Adrenal gland (tissue), 12 donors: ENCODE data around the gene CR1. TPM values are rescaled to one million over a fixed set of nuclear protein-coding genes. Genes with fewer than 3 reads are reported as not detected.
"Not testable (repeated sequence)": the region's sequence is repeated elsewhere in the genome, so short reads cannot be mapped to it uniquely, and the experiment has no call there.

Experiments
- DNase-seq, 7 donors: peaks; one replicate each; pipeline ENCODE4 v3.0.0-alpha.2; 2019 to 2020
- H3K27ac ChIP-seq, 5 donors: fragments of 200-600 bp; sonication (generic) in 4 of 5; 1 replicate in 3 of 5; 2 replicates in 2 of 5; pipeline versions ENCODE4 v1.5.1 to v1.8.0; 2016 to 2020; ENCODE audit warnings: mild to moderate bottlenecking in 1 of 5
- H3K27me3 ChIP-seq: fragments of 200-600 bp; 2 replicates; pipeline ENCODE4 v1.8.0; 2021
- H3K36me3 ChIP-seq, 2 donors: fragments of 200-600 bp; replicated peaks in 1 of 2; 1 replicate in 1 of 2; 2 replicates in 1 of 2; pipeline versions ENCODE4 v1.5.1 to v1.8.0; 2018 to 2022
- H3K4me1 ChIP-seq, 2 donors: fragments of 200-600 bp; replicated peaks in 1 of 2; 1 replicate in 1 of 2; 2 replicates in 1 of 2; pipeline versions ENCODE4 v1.5.1 to v1.8.0; 2018 to 2021
- H3K4me3 ChIP-seq, 4 donors: fragments of 200-600 bp; sonication (generic) in 3 of 4; one replicate each; pipeline ENCODE4 v1.5.1; 2016 to 2018
- H3K9me3 ChIP-seq, 3 donors: fragments of 200-600 bp; sonication (generic) in 1 of 3; replicated peaks in 1 of 3; 1 replicate in 2 of 3; 2 replicates in 1 of 3; pipeline versions ENCODE4 v1.5.1 to v1.8.0; 2016 to 2021
- POLR2A ChIP-seq, 2 donors: fragments of 450-650 bp; IDR thresholded peaks; one replicate each; pipeline ENCODE4 v1.6.1; 2017; ENCODE audit warnings: antibody characterized with exemption in 2 of 2, mild to moderate bottlenecking in 2 of 2, moderate library complexity in 1 of 2
- WGBS, 4 donors: extraction: QIAGEN DNeasy Blood & Tissue Kit in 2 of 4; methylation state at CpG; one replicate each; pipeline versions ENCODE4 v1.1.5 to v1.1.7; 2013 to 2017; 5-methylcytosine and 5-hydroxymethylcytosine counted together
- intact Hi-C, 2 donors: fragments of 100-400 bp; cut with DNase I; formaldehyde crosslinking; loops; one replicate each; pipeline versions ENCODE4 v1.14.1 to v1.15.0; 2022 to 2023
- polyA plus RNA-seq, 3 donors: library from polyadenylated mRNA; stranded (reverse); fragments of 200-250 nt in 2 of 3; fragments of 350-450 nt in 1 of 3; fragmentation: Illumina TruSeq in 1 of 3; extraction: RNeasy Lipid Tissue Mini Kit (QIAGEN cat#74804) in 1 of 3; gene quantifications; one replicate each; pipeline ENCODE4 v1.2.3, GENCODE V29; 2013 to 2014
- total RNA-seq, 9 donors: library from RNA; depleted of rRNA in 4 of 9; stranded (reverse); fragments of >200 nt in 4 of 9; fragments of 120-200 nt in 1 of 9; fragmentation: NEBNext Ultra II Directional in 1 of 9; extraction: Animal tissue kit (Norgen Biotek cat#: 25700) in 1 of 9; gene quantifications; one replicate each; pipeline versions ENCODE4 v1.1.0 to v1.2.4, GENCODE V29; 2013 to 2023
- TF ChIP-seq, protein P1 (sequence below), 6 experiments: fragments of 450-650 bp in 4 of 6; fragments of 200-600 bp in 2 of 6; sonication (generic) in 1 of 6; IDR thresholded peaks; 1 replicate in 5 of 6; 2 replicates in 1 of 6; pipeline versions ENCODE4 v1.5.1 to v1.8.0; 2016 to 2021; ENCODE audit warnings: antibody characterized with exemption in 6 of 6, mild to moderate bottlenecking in 2 of 6, moderate library complexity in 1 of 6
- donor health status: healthy with polysubstance abuse.
- donor health status: Bipolar disorder and iron deficiency.
- donor health status: DM: yes; HTN: yes; CAD: no.
- donor health status: DM: no; HTN: no; CAD: no.
- donor health status: DM: no; HTN: no; CAD: no.
- donor health status: DM: yes; HTN: yes; CAD: no.

The CR1 gene
- total and polyA plus RNA-seq, 12 donors = 0.30 to 35.5 (median 3.6) TPM

DNA sequence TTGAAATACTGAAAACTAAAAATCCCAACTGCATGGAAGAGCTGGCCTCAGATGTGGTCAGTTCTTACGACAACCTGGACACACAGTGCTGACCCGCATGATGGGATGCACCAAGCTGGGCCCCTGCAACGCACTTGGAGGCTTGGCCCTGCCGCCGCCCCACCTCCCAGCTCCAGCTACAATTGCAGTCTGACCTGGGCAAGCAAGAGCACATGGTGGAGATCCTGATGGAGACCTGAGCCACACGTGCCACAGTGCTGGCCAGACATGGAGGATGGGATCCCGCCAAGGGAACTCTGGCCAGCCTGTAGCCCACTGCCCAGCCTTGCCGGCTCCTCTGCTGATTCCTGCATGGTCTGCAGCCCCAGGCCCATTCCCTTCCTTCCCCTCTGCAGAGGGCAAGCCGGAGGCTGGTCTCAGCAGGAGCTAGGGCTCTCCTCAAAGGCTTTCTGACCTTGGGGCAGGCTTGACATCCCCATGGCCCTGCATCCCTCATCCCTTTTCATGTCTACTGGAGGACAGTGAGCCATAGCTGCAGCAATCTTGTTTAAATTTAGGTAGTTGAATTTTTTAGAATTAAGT is 163.0 kb downstream of the CR1 start:
- no peak for TF ChIP-seq POLR2A (IDR thresholded peaks at IDR 0.05)
- TF ChIP-seq, protein P1, sequence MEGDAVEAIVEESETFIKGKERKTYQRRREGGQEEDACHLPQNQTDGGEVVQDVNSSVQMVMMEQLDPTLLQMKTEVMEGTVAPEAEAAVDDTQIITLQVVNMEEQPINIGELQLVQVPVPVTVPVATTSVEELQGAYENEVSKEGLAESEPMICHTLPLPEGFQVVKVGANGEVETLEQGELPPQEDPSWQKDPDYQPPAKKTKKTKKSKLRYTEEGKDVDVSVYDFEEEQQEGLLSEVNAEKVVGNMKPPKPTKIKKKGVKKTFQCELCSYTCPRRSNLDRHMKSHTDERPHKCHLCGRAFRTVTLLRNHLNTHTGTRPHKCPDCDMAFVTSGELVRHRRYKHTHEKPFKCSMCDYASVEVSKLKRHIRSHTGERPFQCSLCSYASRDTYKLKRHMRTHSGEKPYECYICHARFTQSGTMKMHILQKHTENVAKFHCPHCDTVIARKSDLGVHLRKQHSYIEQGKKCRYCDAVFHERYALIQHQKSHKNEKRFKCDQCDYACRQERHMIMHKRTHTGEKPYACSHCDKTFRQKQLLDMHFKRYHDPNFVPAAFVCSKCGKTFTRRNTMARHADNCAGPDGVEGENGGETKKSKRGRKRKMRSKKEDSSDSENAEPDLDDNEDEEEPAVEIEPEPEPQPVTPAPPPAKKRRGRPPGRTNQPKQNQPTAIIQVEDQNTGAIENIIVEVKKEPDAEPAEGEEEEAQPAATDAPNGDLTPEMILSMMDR (IDR thresholded peaks at IDR 0.05) = no peak
- no peak for DNase-seq
- Histone ChIP-seq H3K27ac (no peak overlapping the region), H3K4me3 (no peak overlapping the region), H3K27me3 (no peaks in the 10 kb centered on the region), H3K36me3 (no peaks in the 10 kb centered on the region), H3K9me3 (no peaks in the 10 kb centered on the region), H3K4me1 (no peaks in the 10 kb centered on the region)
- 84 to 90% (median 87%) methylated on average over 5 to 9 of the region's 9 CpGs for WGBS, 4 donors
- intact Hi-C loops = no loop called here

DNA sequence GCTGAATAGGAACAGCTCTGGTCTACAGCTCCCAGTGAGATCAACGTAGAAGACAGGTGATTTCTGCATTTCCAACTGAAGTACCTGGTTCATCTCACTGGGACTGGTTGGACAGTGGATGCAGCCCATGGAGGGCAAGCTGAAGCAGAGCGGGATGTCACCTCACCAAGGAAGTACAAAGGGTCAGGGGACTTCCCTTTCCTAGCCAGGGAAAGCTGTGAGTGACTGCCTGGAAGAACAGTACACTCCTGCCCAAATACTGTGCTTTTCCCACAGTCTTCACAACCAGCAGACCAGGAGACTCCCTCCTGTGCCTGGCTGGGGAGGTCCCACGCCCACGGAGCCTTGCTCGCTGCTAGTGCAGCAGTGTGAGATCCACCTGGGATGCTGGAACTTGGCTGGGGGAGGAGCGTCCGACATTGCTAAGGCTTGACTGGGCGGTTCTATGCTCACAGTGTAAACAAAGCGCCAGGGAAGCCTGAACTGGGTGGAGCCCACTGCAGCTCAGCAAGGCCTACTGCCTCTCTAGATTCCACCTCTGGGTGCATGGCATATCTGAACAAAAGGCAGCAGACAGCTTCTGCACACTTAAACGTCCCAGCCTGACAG is 163.7 kb downstream of the CR1 start:
- intact Hi-C loops = no loop called here
- Histone ChIP-seq H3K4me1 (no peaks in the 10 kb centered on the region), H3K4me3 (no peak overlapping the region), H3K27ac (no peak overlapping the region), H3K36me3 (no peaks in the 10 kb centered on the region), H3K9me3 (no peaks in the 10 kb centered on the region), H3K27me3 (no peaks in the 10 kb centered on the region)
- TF ChIP-seq POLR2A (IDR thresholded peaks at IDR 0.05) = no peak
- TF ChIP-seq, protein P1 (IDR thresholded peaks at IDR 0.05) = no peak
- DNase-seq = no peak
- 59 to 79% (median 74%) methylated on average over 6 to 10 of the region's 10 CpGs for WGBS, 4 donors

DNA sequence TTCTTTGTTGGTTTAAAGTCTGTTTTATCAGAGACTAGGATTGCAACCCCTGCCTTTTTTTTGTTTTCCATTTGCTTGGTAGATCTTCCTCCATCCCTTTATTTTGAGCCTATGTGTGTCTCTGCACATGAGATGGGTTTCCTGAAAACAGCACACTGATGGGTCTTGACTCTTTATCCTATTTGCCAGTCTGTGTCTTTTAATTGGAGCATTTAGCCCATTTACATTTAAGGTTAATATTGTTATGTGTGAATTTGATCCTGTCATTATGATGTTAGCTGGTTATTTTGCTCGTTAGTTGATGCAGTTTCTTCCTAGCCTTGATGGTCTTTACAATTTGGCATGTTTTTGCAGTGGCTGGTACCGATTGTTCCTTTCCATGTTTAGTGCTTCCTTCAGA is 165.5 kb downstream of the CR1 start:
- H3K27ac ChIP-seq, H3K9me3 ChIP-seq, H3K27me3 ChIP-seq, H3K4me3 ChIP-seq, H3K4me1 ChIP-seq, intact Hi-C loops, DNase-seq, H3K36me3 ChIP-seq: not testable (repeated sequence)
- WGBS, 4 donors = 69 to 100% (median 75%) methylated on average over 1 to 2 of the region's 2 CpGs; no CpG with 5 or more reads in 1 of the 4 donors

DNA sequence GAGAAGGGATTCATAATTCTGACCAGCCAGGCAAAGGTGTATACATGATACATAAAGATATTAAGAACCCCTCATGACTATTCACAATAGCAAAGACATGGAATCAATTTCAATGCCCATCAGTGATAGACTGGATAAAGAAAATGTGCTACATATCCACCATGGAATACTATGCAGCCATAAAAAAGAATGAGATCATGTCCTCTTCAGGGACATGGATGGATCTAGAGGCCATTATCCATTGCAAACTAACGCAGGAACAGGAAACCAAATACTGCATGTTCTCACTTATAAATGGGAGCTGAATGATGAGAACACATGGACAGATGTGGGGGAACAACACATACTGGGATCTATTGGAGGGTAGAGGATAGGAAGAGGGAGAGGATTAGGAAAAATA is 170.4 kb downstream of the CR1 start:
- DNase-seq = no peak
- H3K27me3 ChIP-seq = peaks cover 46% of the 10 kb centered on the region
- TF ChIP-seq POLR2A (IDR thresholded peaks at IDR 0.05) = no peak
- WGBS, 4 donors = 70 to 94% (median 83%) methylated on average over 1 of the region's 1 CpG
- H3K4me1 ChIP-seq = peaks cover 0 to 7% of the 10 kb centered on the region in 2 donors
- H3K9me3 ChIP-seq = no peaks in the 10 kb centered on the region
- intact Hi-C loops = no loop called here
- no peak overlapping the region for H3K4me3 ChIP-seq
- H3K27ac ChIP-seq = no peak overlapping the region
- H3K36me3 ChIP-seq = no peaks in the 10 kb centered on the region

DNA sequence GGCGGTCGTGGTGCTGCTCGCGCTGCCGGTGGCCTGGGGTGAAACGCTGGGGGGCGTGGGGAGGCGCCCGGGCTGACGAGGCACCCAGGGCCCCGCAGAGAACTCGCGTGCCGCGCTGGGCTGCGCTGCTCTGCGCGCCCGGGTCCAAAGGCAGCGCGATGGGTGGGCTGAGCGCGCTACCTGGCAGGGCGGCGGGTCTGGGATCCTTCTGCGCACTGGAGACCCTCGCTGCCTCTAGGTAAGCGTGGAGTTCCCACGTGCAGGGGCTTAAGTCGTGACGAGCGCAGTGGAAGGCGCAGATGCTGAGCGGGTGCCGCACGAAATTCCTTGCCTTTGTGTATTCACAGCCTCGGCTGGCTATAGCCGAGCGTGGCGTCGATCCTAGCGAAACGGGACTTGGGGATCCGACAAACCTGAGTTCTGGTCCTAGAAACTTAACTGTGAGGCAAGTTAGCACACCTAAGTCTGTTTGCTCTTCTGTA is 173.6 kb downstream of the CR1 start:
- H3K9me3 ChIP-seq = no peaks in the 10 kb centered on the region
- DNase-seq = no peak
- TF ChIP-seq, protein P1 (IDR thresholded peaks at IDR 0.05) = no peak
- TF ChIP-seq POLR2A (IDR thresholded peaks at IDR 0.05) = no peak
- 4 to 30% (median 6%) methylated on average over 17 to 44 of the region's 44 CpGs; no CpG with 5 or more reads in 1 of the 4 donors for whole genome bisulfite sequencing, 4 donors
- H3K27ac ChIP-seq = no peak overlapping the region
- H3K27me3 ChIP-seq = peaks cover 48% of the 10 kb centered on the region
- no peaks in the 10 kb centered on the region for H3K36me3 ChIP-seq
- no peak overlapping the region for H3K4me3 ChIP-seq
- intact Hi-C loops = no loop called here
- peaks cover 0 to 7% of the 10 kb centered on the region in 2 donors for H3K4me1 ChIP-seq
